ENCODE results near the gene NKD2.

Gene NKD2

GRCh38 chr5:961711-962240 lies 46.8 kb upstream of the NKD2 start:
- H3K27me3 ChIP-seq (replicated peaks; ENCODE audit: control insufficient read depth, insufficient read depth, low read length): no peaks in the 10 kb centered on the region; the same call in 1 of the 2 replicates
- no peak for DNase-seq (ENCODE audit: extremely low read depth, insufficient read length)
- H3K36me3 ChIP-seq (ENCODE audit: control insufficient read depth, insufficient read depth, low read length): no peaks in the 10 kb centered on the region
- no peak for TF ChIP-seq CTCF (IDR thresholded peaks at IDR 0.05; ENCODE audit: insufficient read depth, low read length, poor library complexity, severe bottlenecking)
- no peak overlapping the region for H3K4me3 ChIP-seq (replicated peaks; ENCODE audit: low read depth, low read length)

- DNase-seq (ENCODE audit: extremely low read depth, insufficient read length): no peak
- H3K27me3 ChIP-seq (replicated peaks; ENCODE audit: control insufficient read depth, insufficient read depth, low read length): no peaks in the 10 kb centered on the region; the same call in 1 of the 2 replicates
- H3K4me3 ChIP-seq (replicated peaks; ENCODE audit: low read depth, low read length): no peak overlapping the region
- no peaks in the 10 kb centered on the region for H3K36me3 ChIP-seq (ENCODE audit: control insufficient read depth, insufficient read depth, low read length)
- no peak for TF ChIP-seq CTCF (IDR thresholded peaks at IDR 0.05; ENCODE audit: insufficient read depth, low read length, poor library complexity, severe bottlenecking)
These were observed 46.2 kb upstream of the NKD2 start for GRCh38 chr5:962386-962785.

GRCh38 chr5:962801-963200 lies 45.8 kb upstream of the NKD2 start:
- TF ChIP-seq CTCF (IDR thresholded peaks at IDR 0.05; ENCODE audit: insufficient read depth, low read length, poor library complexity, severe bottlenecking): no peak
- no peak for DNase-seq (ENCODE audit: extremely low read depth, insufficient read length)
- no peaks in the 10 kb centered on the region for H3K36me3 ChIP-seq (ENCODE audit: control insufficient read depth, insufficient read depth, low read length)
- H3K4me3 ChIP-seq (replicated peaks; ENCODE audit: low read depth, low read length): no peak overlapping the region
- no peaks in the 10 kb centered on the region; the same call in 1 of the 2 replicates for H3K27me3 ChIP-seq (replicated peaks; ENCODE audit: control insufficient read depth, insufficient read depth, low read length)

- H3K27me3 ChIP-seq (replicated peaks; ENCODE audit: control insufficient read depth, insufficient read depth, low read length): no peaks in the 10 kb centered on the region; the same call in 1 of the 2 replicates
These were observed 45.3 kb upstream of the NKD2 start for GRCh38 chr5:963310-963672.

GRCh38 chr5:963673-964531 lies 44.7 kb upstream of the NKD2 start:
- no peaks in the 10 kb centered on the region; the same call in 1 of the 2 replicates for H3K27me3 ChIP-seq (replicated peaks; ENCODE audit: control insufficient read depth, insufficient read depth, low read length)
- H3K36me3 ChIP-seq (ENCODE audit: control insufficient read depth, insufficient read depth, low read length): no peaks in the 10 kb centered on the region
- DNase-seq (ENCODE audit: extremely low read depth, insufficient read length): no peak
- no peak overlapping the region for H3K4me3 ChIP-seq (replicated peaks; ENCODE audit: low read depth, low read length)
- no peak for TF ChIP-seq CTCF (IDR thresholded peaks at IDR 0.05; ENCODE audit: insufficient read depth, low read length, poor library complexity, severe bottlenecking)

More at GRCh38 chr5:963310-963672, 45.3 kb upstream of the NKD2 start:
- no peak for DNase-seq (ENCODE audit: extremely low read depth, insufficient read length)
- Histone ChIP-seq H3K4me3 (replicated peaks; ENCODE audit: low read depth, low read length) (no peak overlapping the region), H3K36me3 (ENCODE audit: control insufficient read depth, insufficient read depth, low read length) (no peaks in the 10 kb centered on the region)
- TF ChIP-seq CTCF (IDR thresholded peaks at IDR 0.05; ENCODE audit: insufficient read depth, low read length, poor library complexity, severe bottlenecking): no peak

Data from GM06990 (cell line).